ENCODE results near the gene FAM50A. TPM values are rescaled to one million over a fixed set of nuclear protein-coding genes. Genes with fewer than 3 reads are reported as not detected.

Gene FAM50A, protein sequence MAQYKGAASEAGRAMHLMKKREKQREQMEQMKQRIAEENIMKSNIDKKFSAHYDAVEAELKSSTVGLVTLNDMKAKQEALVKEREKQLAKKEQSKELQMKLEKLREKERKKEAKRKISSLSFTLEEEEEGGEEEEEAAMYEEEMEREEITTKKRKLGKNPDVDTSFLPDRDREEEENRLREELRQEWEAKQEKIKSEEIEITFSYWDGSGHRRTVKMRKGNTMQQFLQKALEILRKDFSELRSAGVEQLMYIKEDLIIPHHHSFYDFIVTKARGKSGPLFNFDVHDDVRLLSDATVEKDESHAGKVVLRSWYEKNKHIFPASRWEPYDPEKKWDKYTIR
- 100 to 1,000 TPM in 2 of 4 donors, 10 to 100 TPM in 2; 37.3 to 104 (median 78.3) TPM for total RNA-seq

- TF ChIP-seq, protein P1, sequence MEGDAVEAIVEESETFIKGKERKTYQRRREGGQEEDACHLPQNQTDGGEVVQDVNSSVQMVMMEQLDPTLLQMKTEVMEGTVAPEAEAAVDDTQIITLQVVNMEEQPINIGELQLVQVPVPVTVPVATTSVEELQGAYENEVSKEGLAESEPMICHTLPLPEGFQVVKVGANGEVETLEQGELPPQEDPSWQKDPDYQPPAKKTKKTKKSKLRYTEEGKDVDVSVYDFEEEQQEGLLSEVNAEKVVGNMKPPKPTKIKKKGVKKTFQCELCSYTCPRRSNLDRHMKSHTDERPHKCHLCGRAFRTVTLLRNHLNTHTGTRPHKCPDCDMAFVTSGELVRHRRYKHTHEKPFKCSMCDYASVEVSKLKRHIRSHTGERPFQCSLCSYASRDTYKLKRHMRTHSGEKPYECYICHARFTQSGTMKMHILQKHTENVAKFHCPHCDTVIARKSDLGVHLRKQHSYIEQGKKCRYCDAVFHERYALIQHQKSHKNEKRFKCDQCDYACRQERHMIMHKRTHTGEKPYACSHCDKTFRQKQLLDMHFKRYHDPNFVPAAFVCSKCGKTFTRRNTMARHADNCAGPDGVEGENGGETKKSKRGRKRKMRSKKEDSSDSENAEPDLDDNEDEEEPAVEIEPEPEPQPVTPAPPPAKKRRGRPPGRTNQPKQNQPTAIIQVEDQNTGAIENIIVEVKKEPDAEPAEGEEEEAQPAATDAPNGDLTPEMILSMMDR (IDR thresholded peaks at IDR 0.05; ENCODE audit: low read depth) = no peak
Measured at GRCh38 chrX:154443992-154444754, at the start of gene FAM50A. Gene FAM50A, plus strand, starts transcription at chrX:154444141. Its CDS starts 95 bp downstream, at chrX:154444236.

DNA sequence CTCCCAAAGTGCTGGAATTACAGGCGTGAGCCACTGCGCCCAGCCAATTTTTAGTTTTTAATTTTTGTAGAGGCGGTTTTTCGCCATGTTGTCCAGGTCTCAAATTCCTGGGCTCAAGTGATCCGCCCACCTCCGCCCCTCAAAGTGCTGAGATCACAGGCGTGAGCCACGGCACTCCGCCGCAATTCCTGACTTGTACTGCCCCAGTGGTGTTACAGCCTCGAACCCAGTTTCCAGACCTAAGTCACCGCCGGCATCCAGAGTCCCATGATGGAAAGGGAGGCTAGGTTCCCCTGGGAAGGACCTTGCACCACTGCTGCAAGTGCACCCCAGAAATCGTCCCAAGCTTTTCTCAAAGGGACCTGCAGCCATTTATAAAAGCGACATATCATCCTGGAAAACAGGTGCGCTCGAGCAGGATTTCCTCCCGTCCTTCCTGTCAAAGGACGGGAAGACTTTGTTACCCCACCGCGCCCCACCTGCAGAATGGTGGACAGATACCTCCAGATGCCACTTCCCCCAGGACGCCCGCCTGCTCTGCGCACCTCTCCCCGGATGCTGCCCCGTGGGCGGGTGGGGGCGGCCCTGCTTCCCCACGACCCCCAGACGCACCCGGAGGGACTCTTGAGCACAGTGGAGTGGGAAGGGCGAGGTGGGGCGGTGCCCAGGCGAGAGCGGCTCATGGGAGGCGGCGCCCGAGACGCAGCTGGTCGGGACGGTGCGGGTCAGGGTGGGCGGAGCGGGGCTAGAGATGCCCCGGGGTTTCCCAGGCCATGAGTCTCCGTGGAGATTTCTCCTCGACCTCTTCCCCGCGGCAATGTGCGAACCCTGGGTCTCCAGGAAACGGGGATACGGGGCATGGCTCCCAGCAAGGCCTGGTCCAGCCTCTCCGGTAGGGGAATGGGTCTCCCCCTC, 46.7 kb upstream of the FAM50A start:
- TF ChIP-seq, protein P1 (IDR thresholded peaks at IDR 0.05; ENCODE audit: low read depth) = no peak

- TF ChIP-seq, protein P1 (IDR thresholded peaks at IDR 0.05; ENCODE audit: low read depth) = no peak
Measured at GRCh38 chrX:154397888-154398667, 45.9 kb upstream of the FAM50A start, which contains the start of gene RPL10. Gene RPL10, plus strand, starts transcription at chrX:154398377. Its CDS starts 143 bp downstream, at chrX:154398520.

- TF ChIP-seq, protein P1 (IDR thresholded peaks at IDR 0.05; ENCODE audit: low read depth) = no peak
Measured at GRCh38 chrX:154398668-154399526, 45.0 kb upstream of the FAM50A start.

DNA sequence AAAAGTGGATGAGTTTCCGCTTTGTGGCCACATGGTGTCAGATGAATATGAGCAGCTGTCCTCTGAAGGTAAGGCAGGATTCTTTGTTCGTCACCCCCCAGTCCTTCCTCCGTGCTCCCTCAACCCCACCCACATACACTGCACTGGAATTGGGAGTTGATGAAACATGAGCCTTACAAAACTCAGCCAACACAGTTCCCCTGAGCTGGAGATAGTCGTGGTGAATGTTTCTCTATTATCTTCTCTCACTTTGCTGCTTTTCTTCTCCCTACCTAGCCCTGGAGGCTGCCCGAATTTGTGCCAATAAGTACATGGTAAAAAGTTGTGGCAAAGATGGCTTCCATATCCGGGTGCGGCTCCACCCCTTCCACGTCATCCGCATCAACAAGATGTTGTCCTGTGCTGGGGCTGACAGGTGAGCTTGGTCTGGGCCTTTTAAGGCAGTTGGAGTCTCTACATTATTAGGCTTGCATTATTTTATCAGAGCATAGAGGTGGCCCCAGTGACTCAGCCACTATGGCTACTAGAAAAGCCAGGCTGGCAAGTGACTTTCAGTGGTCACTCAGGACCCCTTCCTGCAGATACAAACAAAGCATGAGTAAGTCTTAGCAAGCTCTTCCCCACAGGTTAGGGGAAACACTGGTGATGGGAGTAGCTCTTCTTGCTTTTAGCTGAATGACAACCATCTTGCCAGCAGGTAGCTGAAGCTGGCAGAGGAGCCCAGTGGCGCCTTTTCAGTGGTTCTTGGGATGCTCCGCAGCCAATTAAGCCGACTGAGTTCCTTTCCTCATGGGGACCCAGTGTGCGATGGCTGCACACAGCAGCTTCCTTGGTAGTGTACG, 44.2 kb upstream of the FAM50A start:
- TF ChIP-seq, protein P1 (IDR thresholded peaks at IDR 0.05; ENCODE audit: low read depth) = no peak
